Esophagus muscularis mucosa (tissue), 4 donors: Measurements from ENCODE around the gene TENM4. TPM values are rescaled to one million over a fixed set of nuclear protein-coding genes. Genes with fewer than 3 reads are reported as not detected.

Experiments used
- DNase-seq: peaks from one replicate; pipeline ENCODE4 v3.0.0-alpha.2; 2017; ENCODE audit errors: extremely low spot score
- H3K27ac ChIP-seq, 4 donors: fragments of 200-600 bp; sonication (generic); replicated peaks in 1 of 4; 1 replicate in 3 of 4; 2 replicates in 1 of 4; pipeline ENCODE4 v1.5.1; 2016 to 2019; ENCODE audit warnings: mild to moderate bottlenecking in 1 of 4
- H3K27me3 ChIP-seq, 4 donors: fragments of 200-600 bp; sonication (generic); one replicate each; pipeline versions ENCODE4 v1.5.1 to v1.6.0; 2016 to 2019
- H3K36me3 ChIP-seq, 4 donors: fragments of 200-600 bp; sonication (generic); one replicate each; pipeline ENCODE4 v1.5.1; 2016 to 2019
- H3K4me1 ChIP-seq, 4 donors: fragments of 200-600 bp; sonication (generic); one replicate each; pipeline ENCODE4 v1.5.1; 2016 to 2019
- H3K4me3 ChIP-seq, 4 donors: fragments of 200-600 bp; sonication (generic); 1 replicate in 2 of 4; 2 replicates in 2 of 4; pipeline ENCODE4 v1.5.1; 2016 to 2019; ENCODE audit warnings: mild to moderate bottlenecking in 4 of 4, moderate library complexity in 1 of 4
- H3K9me3 ChIP-seq, 4 donors: fragments of 200-600 bp; sonication (generic); 1 replicate in 3 of 4; 2 replicates in 1 of 4; pipeline ENCODE4 v1.5.1; 2016 to 2019
- EP300 ChIP-seq: sonication (generic); formaldehyde crosslinking; IDR thresholded peaks from one replicate; pipeline ENCODE4 v1.6.1; 2017; ENCODE audit warnings: antibody characterized with exemption
- POLR2A ChIP-seq: fragments of 450-650 bp; IDR thresholded peaks from one replicate; pipeline ENCODE4 v1.6.1; 2017; ENCODE audit warnings: antibody characterized with exemption, moderate library complexity, mild to moderate bottlenecking, low read depth
- POLR2AphosphoS5 ChIP-seq, 2 donors: sonication (generic); formaldehyde crosslinking; IDR thresholded peaks; one replicate each; pipeline ENCODE4 v1.6.1; 2017; ENCODE audit warnings: antibody characterized with exemption in 2 of 2
- WGBS: methylation state at CpG from one replicate; pipeline ENCODE4 v1.1.5; 2018; 5-methylcytosine and 5-hydroxymethylcytosine counted together
- intact Hi-C: fragments of 100-400 bp; cut with DNase I; formaldehyde crosslinking; loops from one replicate; pipeline ENCODE4 v1.15.1; 2023
- total RNA-seq, 4 donors: library from RNA; depleted of rRNA; stranded (reverse); fragments of >200 nt; gene quantifications; one replicate each; pipeline versions ENCODE4 v1.1.0 to v1.2.1, GENCODE V29; 2016
- TF ChIP-seq, protein P1 (sequence below), 3 experiments: fragments of 200-600 bp in 2 of 3; fragments of 450-650 bp in 1 of 3; sonication (generic) in 2 of 3; IDR thresholded peaks; one replicate each; pipeline ENCODE4 v1.5.1; 2017 to 2019; ENCODE audit warnings: antibody characterized with exemption in 3 of 3, mild to moderate bottlenecking in 2 of 3, moderate library complexity in 1 of 3

Gene TENM4
- total RNA-seq, 4 donors from 2014 or later = 4.1 to 9.6 (median 8.0) TPM

- no peak overlapping the region for H3K27ac ChIP-seq
- 70% methylated on average over 4 of the region's 4 CpGs for WGBS
- intact Hi-C loops = no loop called here
- TF ChIP-seq POLR2A (no peak), POLR2AphosphoS5 (IDR thresholded peaks at IDR 0.05) (no peak), EP300 (no peak)
- TF ChIP-seq, protein P1, sequence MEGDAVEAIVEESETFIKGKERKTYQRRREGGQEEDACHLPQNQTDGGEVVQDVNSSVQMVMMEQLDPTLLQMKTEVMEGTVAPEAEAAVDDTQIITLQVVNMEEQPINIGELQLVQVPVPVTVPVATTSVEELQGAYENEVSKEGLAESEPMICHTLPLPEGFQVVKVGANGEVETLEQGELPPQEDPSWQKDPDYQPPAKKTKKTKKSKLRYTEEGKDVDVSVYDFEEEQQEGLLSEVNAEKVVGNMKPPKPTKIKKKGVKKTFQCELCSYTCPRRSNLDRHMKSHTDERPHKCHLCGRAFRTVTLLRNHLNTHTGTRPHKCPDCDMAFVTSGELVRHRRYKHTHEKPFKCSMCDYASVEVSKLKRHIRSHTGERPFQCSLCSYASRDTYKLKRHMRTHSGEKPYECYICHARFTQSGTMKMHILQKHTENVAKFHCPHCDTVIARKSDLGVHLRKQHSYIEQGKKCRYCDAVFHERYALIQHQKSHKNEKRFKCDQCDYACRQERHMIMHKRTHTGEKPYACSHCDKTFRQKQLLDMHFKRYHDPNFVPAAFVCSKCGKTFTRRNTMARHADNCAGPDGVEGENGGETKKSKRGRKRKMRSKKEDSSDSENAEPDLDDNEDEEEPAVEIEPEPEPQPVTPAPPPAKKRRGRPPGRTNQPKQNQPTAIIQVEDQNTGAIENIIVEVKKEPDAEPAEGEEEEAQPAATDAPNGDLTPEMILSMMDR (IDR thresholded peaks at IDR 0.05) = no peak
- H3K4me1 ChIP-seq = peaks cover 0 to 9% (median 0%) of the 10 kb centered on the region in 4 donors
- no peaks in the 10 kb centered on the region for H3K27me3 ChIP-seq
- no peaks in the 10 kb centered on the region for H3K9me3 ChIP-seq
- no peak overlapping the region for H3K4me3 ChIP-seq
- DNase-seq = no peak
- no peaks in the 10 kb centered on the region for H3K36me3 ChIP-seq
Observed at GRCh38 chr11:78943841-78944240, 497.0 kb downstream of the TENM4 start.

GRCh38 chr11:78943154-78943553, 497.7 kb downstream of the TENM4 start:
- no peak for DNase-seq
- no peak overlapping the region for H3K27ac ChIP-seq
- no peaks in the 10 kb centered on the region for H3K27me3 ChIP-seq
- peaks cover 0 to 9% (median 0%) of the 10 kb centered on the region in 4 donors for H3K4me1 ChIP-seq
- intact Hi-C loops = no loop called here
- no peaks in the 10 kb centered on the region for H3K36me3 ChIP-seq
- H3K4me3 ChIP-seq = no peak overlapping the region
- WGBS = 95% methylated on average over 3 of the region's 3 CpGs
- no peaks in the 10 kb centered on the region for H3K9me3 ChIP-seq
- TF ChIP-seq POLR2A (no peak), EP300 (no peak), POLR2AphosphoS5 (IDR thresholded peaks at IDR 0.05) (no peak)
- TF ChIP-seq, protein P1 (IDR thresholded peaks at IDR 0.05) = no peak

- intact Hi-C loops = no loop called here
- no peak for DNase-seq
- no peak for TF ChIP-seq POLR2A
- no peak for TF ChIP-seq EP300
- TF ChIP-seq POLR2AphosphoS5 (IDR thresholded peaks at IDR 0.05) = no peak
- TF ChIP-seq, protein P1 (IDR thresholded peaks at IDR 0.05) = no peak
- H3K4me1 ChIP-seq = peaks cover 0 to 9% (median 0%) of the 10 kb centered on the region in 4 donors
- no peaks in the 10 kb centered on the region for H3K27me3 ChIP-seq
- H3K27ac ChIP-seq = no peak overlapping the region
- WGBS = 89% methylated on average over 3 of the region's 10 CpGs
- no peaks in the 10 kb centered on the region for H3K9me3 ChIP-seq
- H3K4me3 ChIP-seq = no peak overlapping the region
- no peaks in the 10 kb centered on the region for H3K36me3 ChIP-seq
Observed at GRCh38 chr11:78941226-78941851, 499.5 kb downstream of the TENM4 start.

DNA sequence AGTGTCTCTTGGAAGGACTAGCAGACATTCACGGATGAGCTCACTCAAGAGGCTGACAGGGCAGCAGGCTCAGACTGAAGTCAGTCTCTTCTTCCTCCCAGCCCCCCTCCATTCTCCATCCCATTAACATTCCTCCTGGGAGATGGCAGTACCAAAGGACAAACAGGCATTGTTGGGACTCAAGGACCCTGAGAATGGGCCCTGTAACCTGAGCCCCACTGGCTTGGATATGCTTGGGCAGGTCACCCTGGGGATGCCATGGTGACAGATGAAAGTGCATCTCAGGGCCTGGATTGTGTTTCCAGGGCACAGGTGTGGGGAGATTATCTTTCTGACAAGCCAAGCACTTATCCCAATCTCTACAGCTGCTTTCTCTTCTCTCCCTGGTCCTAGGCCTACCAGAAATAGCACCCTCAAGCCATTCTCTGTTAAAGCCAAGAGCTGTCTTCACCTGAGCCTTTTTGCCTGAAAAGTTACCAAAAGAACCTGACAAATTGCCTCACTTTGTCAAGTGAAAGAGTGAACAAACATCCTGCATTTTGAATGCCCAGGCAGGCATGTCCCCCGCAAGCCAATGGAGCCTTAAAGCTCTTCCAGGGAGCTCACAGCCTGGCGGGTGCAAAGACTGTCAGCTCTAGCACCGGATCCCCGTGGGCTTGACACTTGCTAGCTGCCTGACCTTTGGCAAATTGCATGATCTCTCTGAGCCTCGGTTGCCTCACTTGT, 500.2 kb downstream of the TENM4 start:
- Histone ChIP-seq H3K36me3 (no peaks in the 10 kb centered on the region), H3K4me1 (peaks cover 0 to 9% (median 0%) of the 10 kb centered on the region in 4 donors), H3K4me3 (no peak overlapping the region), H3K27me3 (no peaks in the 10 kb centered on the region), H3K27ac (no peak overlapping the region), H3K9me3 (no peaks in the 10 kb centered on the region)
- WGBS = 85% methylated on average over 5 of the region's 6 CpGs
- intact Hi-C loops = no loop called here
- no peak for DNase-seq
- TF ChIP-seq, protein P1 (IDR thresholded peaks at IDR 0.05) = no peak
- TF ChIP-seq EP300 = no peak
- TF ChIP-seq POLR2A = no peak
